ENCODE measurements around the gene ABTB2.
A peak's percentile ranks its signal among the peaks of the same experiment; 100 is the strongest.

The ABTB2 gene

GRCh38 chr11:34197256-34197655, 160.6 kb downstream of the ABTB2 start:
- H3K27ac ChIP-seq: no peak overlapping the region
- in situ Hi-C loops (cut with HindIII; ENCODE audit: low pct_ligation_motif_present, low sequenced_read_pairs): no loop called here
- TF ChIP-seq CTCF (IDR thresholded peaks at IDR 0.05; ENCODE audit: low read depth, low read length, missing control alignments): no peak
- no peak for DNase-seq
- H3K36me3 ChIP-seq (replicated peaks): no peaks in the 10 kb centered on the region
- H3K4me3 ChIP-seq (ENCODE audit: low read depth, low read length): no peak overlapping the region
- H3K27me3 ChIP-seq (replicated peaks): no peaks in the 10 kb centered on the region

GRCh38 chr11:34194576-34195335, 163.1 kb downstream of the ABTB2 start:
- TF ChIP-seq CTCF (IDR thresholded peaks at IDR 0.05; ENCODE audit: low read depth, low read length, missing control alignments): peak; percentile 5
- DNase-seq: no peak
- Histone ChIP-seq H3K36me3 (replicated peaks) (no peaks in the 10 kb centered on the region), H3K27ac (no peak overlapping the region), H3K4me3 (ENCODE audit: low read depth, low read length) (no peak overlapping the region), H3K27me3 (replicated peaks) (no peaks in the 10 kb centered on the region)
- in situ Hi-C loops (cut with HindIII; ENCODE audit: low pct_ligation_motif_present, low sequenced_read_pairs): no loop called here

GRCh38 chr11:34192481-34193401, 165.1 kb downstream of the ABTB2 start:
- H3K27me3 ChIP-seq (replicated peaks): no peaks in the 10 kb centered on the region
- H3K4me3 ChIP-seq (ENCODE audit: low read depth, low read length): peak overlapping the region; percentile 32
- peak overlapping the region; percentile 52 for H3K27ac ChIP-seq
- in situ Hi-C loops (cut with HindIII; ENCODE audit: low pct_ligation_motif_present, low sequenced_read_pairs): no loop called here
- H3K36me3 ChIP-seq (replicated peaks): no peaks in the 10 kb centered on the region
- no peak for TF ChIP-seq CTCF (IDR thresholded peaks at IDR 0.05; ENCODE audit: low read depth, low read length, missing control alignments)
- DNase-seq: peak; percentile 85

GRCh38 chr11:34191578-34191977, 166.2 kb downstream of the ABTB2 start:
- TF ChIP-seq CTCF (IDR thresholded peaks at IDR 0.05; ENCODE audit: low read depth, low read length, missing control alignments): no peak
- Histone ChIP-seq H3K4me3 (ENCODE audit: low read depth, low read length) (no peak overlapping the region), H3K36me3 (replicated peaks) (no peaks in the 10 kb centered on the region), H3K27ac (no peak overlapping the region), H3K27me3 (replicated peaks) (no peaks in the 10 kb centered on the region)
- in situ Hi-C loops (cut with HindIII; ENCODE audit: low pct_ligation_motif_present, low sequenced_read_pairs): no loop called here
- no peak for DNase-seq

DNA sequence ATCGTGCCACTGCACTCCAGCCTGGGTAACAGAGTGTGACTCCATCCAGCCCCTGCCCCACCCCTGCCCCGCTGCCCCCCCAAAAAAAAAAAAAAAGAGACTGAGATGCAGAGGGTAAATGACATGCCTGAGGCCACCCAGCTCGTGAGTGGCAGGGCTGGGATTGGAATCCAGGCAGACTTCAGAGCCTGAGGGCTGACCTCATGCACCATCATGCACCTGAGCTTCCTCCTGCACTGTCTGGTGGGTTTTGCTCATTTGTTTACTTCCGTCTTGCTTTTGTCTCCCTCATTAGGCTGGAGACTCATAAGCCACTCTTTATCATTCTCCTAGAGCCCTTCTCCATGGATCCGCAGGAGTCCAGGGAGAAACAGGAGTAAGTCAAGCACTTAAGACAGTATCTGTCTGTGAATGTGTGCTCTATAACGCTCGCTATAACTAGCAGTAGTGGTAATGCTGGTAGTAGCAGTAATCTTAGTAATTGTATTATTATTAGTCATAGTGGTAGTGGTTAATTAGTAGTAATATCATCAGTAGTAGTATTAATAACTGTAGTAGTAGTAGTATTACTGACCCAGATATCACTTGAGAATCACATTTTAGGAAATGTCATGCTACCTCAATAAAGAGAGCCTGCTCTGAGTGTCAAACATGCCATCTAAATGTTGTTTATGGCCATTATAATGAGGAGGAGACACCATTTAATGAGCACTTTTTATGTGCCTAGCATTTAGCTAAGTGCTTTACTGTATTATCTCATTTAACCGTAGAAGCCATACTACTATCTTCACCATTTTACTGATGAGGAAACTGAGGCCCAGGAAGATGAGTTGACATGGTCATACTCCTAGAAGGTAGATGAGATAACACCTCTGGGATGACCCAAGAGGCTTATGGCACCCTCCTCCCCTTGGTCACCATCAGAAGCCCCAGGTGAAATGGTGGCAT, 167.3 kb downstream of the ABTB2 start:
- Histone ChIP-seq H3K27ac (no peak overlapping the region), H3K36me3 (replicated peaks) (no peaks in the 10 kb centered on the region), H3K27me3 (replicated peaks) (no peaks in the 10 kb centered on the region), H3K4me3 (ENCODE audit: low read depth, low read length) (no peak overlapping the region)
- no peak for TF ChIP-seq CTCF (IDR thresholded peaks at IDR 0.05; ENCODE audit: low read depth, low read length, missing control alignments)
- in situ Hi-C loops (cut with HindIII; ENCODE audit: low pct_ligation_motif_present, low sequenced_read_pairs): no loop called here
- DNase-seq: no peak

Measured in brain microvascular endothelial cell (primary cell).